Measurements from ENCODE around the gene ERBB2. TPM values are rescaled to one million over a fixed set of nuclear protein-coding genes. Genes with fewer than 3 reads are reported as not detected.
A peak's percentile ranks its signal among the peaks of the same experiment; 100 is the strongest.

Gene ERBB2
- total and polyA plus RNA-seq, 2 of the 13 experiments (the other 11 are each of a cell fraction or from before 2014, with no cell fraction given) = 57.7 to 64.1 TPM

GRCh38 chr17:39653662-39654331 lies 46.1 kb upstream of the ERBB2 start (continued):
- TF ChIP-seq EP300 (IDR thresholded peaks at IDR 0.05; ENCODE audit: low read depth in 2 of 2, low read length in 2 of 2) (peak in 1 of 2 experiments; percentile 53; a peak in 1 of 4 replicates), EP300 (CRISPR knock-in tag; IDR thresholded peaks at IDR 0.05; ENCODE audit: borderline replicate concordance) (no peak; the same call in 1 of the 2 replicates), ZSCAN5A (CRISPR knock-in tag; IDR thresholded peaks at IDR 0.05; ENCODE audit: borderline replicate concordance) (no peak), HOMEZ (CRISPR knock-in tag; IDR thresholded peaks at IDR 0.05; ENCODE audit: low read depth) (peak; percentile 67; the same call in 1 of the 2 replicates), NR2F6 (IDR thresholded peaks at IDR 0.05) (peak; percentile 86), NR2F6 (CRISPR knock-in tag; IDR thresholded peaks at IDR 0.05) (peak; percentile 94), CHD4 (IDR thresholded peaks at IDR 0.05; ENCODE audit: borderline replicate concordance, low read length) (peak; percentile 64; the same call in 1 of the 2 replicates), ZNF609 (CRISPR knock-in tag; IDR thresholded peaks at IDR 0.05; ENCODE audit: borderline replicate concordance) (0 out of 2 replicates have a peak, but pooled peaks have one; percentile 16), ZNF468 (CRISPR knock-in tag; IDR thresholded peaks at IDR 0.05) (no peak), ZNF547 (CRISPR knock-in tag; IDR thresholded peaks at IDR 0.05) (no peak), TERF1 (CRISPR knock-in tag; IDR thresholded peaks at IDR 0.05) (no peak), STAT5B (CRISPR knock-in tag; IDR thresholded peaks at IDR 0.05) (no peak), ZSCAN29 (CRISPR knock-in tag; conservative IDR thresholded peaks at IDR 0.05) (no peak), SALL1 (CRISPR knock-in tag; IDR thresholded peaks at IDR 0.05) (peak; percentile 72), MYPOP (CRISPR knock-in tag; IDR thresholded peaks at IDR 0.05) (no peak), XRCC5 (optimal IDR thresholded peaks at IDR 0.05; ENCODE audit: low read length) (peak; percentile 97), TRIM24 (CRISPR knock-in tag; IDR thresholded peaks at IDR 0.05) (no peak)
